BLaER1 treated with 17β-estradiol and CSF1 and Interleukin-3, amounts not matched to agents 10 nM and 100 nM (cell line): ENCODE data around the gene KDM1A.
"Not testable (repeated sequence)": the region's sequence is repeated elsewhere in the genome, so short reads cannot be mapped to it uniquely, and the experiment has no call there.

Source experiments
- H3K27ac ChIP-seq, 11 experiments: shearing (Covaris generic); formaldehyde crosslinking; 2 replicates each; pipeline ENCODE4 v1.8.1; 2022
- H3K27me3 ChIP-seq, 11 experiments: shearing (Covaris generic); formaldehyde crosslinking; 2 replicates each; pipeline ENCODE4 v1.8.1; 2022
- H3K36me3 ChIP-seq, 11 experiments: shearing (Covaris generic); formaldehyde crosslinking; 2 replicates each; pipeline ENCODE4 v1.8.1; 2022
- H3K4me1 ChIP-seq, 10 experiments: shearing (Covaris generic); formaldehyde crosslinking; 2 replicates each; pipeline ENCODE4 v1.8.1; 2022
- H3K4me2 ChIP-seq, 11 experiments: shearing (Covaris generic); formaldehyde crosslinking; 2 replicates each; pipeline ENCODE4 v1.8.1; 2022
- H3K4me3 ChIP-seq, 10 experiments: shearing (Covaris generic); formaldehyde crosslinking; 2 replicates each; pipeline ENCODE4 v1.8.1; 2022
- H3K9ac ChIP-seq, 11 experiments: shearing (Covaris generic); formaldehyde crosslinking; 2 replicates each; pipeline ENCODE4 v1.8.1; 2022
- H3K9me3 ChIP-seq, 11 experiments: shearing (Covaris generic); formaldehyde crosslinking; replicated peaks in 1 of 11; 2 replicates each; pipeline ENCODE4 v1.8.1; 2022
- H4K20me1 ChIP-seq, 11 experiments: shearing (Covaris generic); formaldehyde crosslinking; 2 replicates each; pipeline ENCODE4 v1.8.1; 2022
- Cebpa-rat ChIP-seq, 11 experiments: shearing (Covaris generic); IDR thresholded peaks; 2 replicates each; pipeline ENCODE4 v1.8.1; 2022

KDM1A gene

DNA sequence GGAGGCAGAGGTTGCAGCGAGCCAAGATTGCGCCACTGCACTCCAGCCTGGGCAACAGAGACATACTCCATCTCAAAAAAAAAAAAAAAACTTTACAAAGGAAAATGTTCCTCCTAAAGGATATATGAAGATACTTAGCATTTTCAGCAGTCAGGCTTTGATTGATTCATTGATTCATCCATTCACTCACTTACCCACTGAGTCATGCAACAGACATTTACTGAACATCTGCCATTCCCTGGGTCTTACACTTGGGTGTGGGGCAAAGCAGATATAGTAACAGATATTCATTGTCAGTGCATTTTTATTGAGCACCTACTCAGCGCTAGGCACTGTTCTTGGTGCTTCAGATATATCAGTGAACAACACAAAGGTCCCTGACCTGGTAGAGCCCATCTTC is 41.0 kb upstream of the KDM1A start:
- Histone ChIP-seq H3K4me3 (no peak overlapping the region), H3K27me3 (no peaks in the 10 kb centered on the region), H3K9ac (no peak overlapping the region), H3K4me1 (peaks cover 10 to 41% (median 23%) of the 10 kb centered on the region in 10 experiments), H3K27ac (no peak overlapping the region), H3K36me3 (no peaks in the 10 kb centered on the region), H3K4me2 (no peak overlapping the region), H4K20me1 (no peaks in the 10 kb centered on the region), H3K9me3 (no peaks in the 10 kb centered on the region)
- no peak for TF ChIP-seq Cebpa-rat (IDR thresholded peaks at IDR 0.05)

DNA sequence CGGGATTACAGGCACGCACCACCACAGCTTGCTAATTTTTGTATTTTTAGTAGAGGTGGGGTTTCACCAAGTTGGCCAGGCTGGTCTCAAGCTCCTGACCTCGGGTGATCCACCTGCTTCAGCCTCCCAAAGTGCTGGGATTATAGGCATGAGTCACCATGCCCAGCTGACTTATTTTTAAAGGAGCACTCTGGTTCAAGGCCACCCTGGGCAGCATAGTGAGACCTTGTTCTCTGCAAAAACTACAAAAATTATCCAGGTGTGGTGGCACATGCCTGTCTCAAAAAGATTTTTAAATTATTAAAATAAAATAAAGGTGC is 38.8 kb upstream of the KDM1A start:
- not testable (repeated sequence) for H3K27me3 ChIP-seq, H3K9me3 ChIP-seq, H3K27ac ChIP-seq, H3K36me3 ChIP-seq, H3K9ac ChIP-seq, H4K20me1 ChIP-seq, H3K4me3 ChIP-seq
- H3K4me1 ChIP-seq, result peaks cover 9 to 59% (median 41%) of the 10 kb centered on the region in 10 experiments
- H3K4me2 ChIP-seq, result peak overlapping the region in 3 of 11 experiments; percentile 36 to 50 (median 48); a peak in 5 of 22 replicates

DNA sequence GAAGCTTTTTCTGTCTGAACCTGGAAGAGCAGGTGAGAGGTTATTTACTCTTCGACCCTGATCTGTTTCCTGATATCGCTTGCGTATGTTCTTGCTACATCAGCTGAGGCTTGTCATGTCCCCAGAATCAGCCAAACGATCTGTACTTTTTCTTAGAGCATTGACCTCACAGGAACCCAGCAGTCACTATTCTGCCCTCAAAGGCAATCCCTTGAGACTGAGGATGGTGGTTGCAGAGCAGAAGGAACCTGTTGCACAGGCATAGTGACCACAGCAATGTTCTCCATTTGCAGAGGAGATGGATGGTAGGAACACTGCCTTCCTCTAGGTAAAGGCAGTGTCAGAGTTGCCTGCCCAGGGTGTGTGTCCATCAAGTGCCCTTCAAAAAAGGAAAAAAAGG is 35.3 kb upstream of the KDM1A start:
- no peaks in the 10 kb centered on the region for H4K20me1 ChIP-seq
- H3K27me3 ChIP-seq, result 0 out of 22 replicates have a peak, but pooled peaks cover 0 to 6% (median 0%) of the 10 kb centered on the region in 11 experiments
- peak overlapping the region in 3 of 11 experiments; percentile 35 to 64 (median 60); a peak in 4 of 22 replicates for H3K27ac ChIP-seq
- H3K4me3 ChIP-seq, result no peak overlapping the region
- peak in 6 of 11 experiments; percentile 21 to 74 (median 56); a peak in 7 of 22 replicates for TF ChIP-seq Cebpa-rat (IDR thresholded peaks at IDR 0.05)
- peak overlapping the region in 10 of 11 experiments; percentile 23 to 81 (median 70); a peak in 18 of 22 replicates for H3K4me2 ChIP-seq
- peak overlapping the region in 3 of 11 experiments; percentile 8 to 54 (median 39); a peak in 4 of 22 replicates for H3K9ac ChIP-seq
- H3K36me3 ChIP-seq, result no peaks in the 10 kb centered on the region
- H3K4me1 ChIP-seq, result peaks cover 0 to 48% (median 35%) of the 10 kb centered on the region in 10 experiments; a peak in 18 of 20 replicates
- H3K9me3 ChIP-seq, result peaks cover 0 to 5% (median 0%) of the 10 kb centered on the region in 11 experiments; a peak in 2 of 22 replicates

DNA sequence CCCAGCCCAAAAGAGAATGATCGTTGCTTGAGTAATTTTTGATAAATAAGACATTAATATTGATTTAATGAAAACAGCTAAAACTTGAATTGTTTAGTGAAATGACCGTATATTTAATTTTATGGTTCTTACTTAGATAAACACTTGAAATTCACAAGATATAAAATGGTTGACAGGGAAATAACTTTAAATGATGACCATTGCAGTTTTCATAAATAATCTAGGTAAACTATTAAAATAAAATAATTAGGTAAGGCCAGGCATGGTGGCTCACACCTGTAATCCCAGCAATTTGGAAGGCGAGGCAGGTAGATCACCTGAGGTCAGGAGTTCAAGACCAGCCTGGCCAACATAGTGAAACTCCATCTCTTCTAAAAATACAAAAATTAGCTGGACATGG is 26.9 kb upstream of the KDM1A start:
- H3K4me2 ChIP-seq, H3K36me3 ChIP-seq, H3K4me3 ChIP-seq, H3K27ac ChIP-seq, H3K9ac ChIP-seq, H3K4me1 ChIP-seq, H4K20me1 ChIP-seq, H3K27me3 ChIP-seq: not testable (repeated sequence)
- H3K9me3 ChIP-seq, result peaks cover 53 to 74% (median 72%) of the 10 kb centered on the region in 11 experiments

DNA sequence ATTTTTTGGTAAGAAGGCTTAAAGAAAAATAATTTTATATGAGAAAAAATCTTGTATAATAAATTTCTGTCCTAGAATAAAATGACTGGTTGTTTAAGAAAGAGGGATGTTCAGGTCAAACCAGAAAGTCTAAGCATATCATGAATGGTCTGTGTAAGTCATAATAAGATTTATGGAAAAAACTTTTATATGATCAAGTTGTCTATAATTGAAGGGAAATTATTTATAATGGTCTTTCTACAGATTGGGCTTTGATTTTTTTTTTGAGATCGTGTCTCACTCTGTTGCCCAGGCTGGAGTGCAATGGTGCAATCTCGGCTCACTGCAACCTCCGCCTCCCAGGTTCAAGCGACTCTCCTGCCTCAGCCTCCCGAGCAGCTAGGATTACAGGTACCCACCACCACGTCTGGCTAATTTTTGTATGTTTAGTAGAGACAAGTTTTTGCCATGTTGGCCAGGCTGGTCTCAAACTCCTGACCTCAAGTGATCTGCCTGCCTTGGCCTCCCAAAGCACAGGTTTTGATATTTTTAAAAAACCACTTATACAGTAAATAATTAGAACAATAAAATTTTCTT is 26.0 kb upstream of the KDM1A start:
- H3K9me3 ChIP-seq, result peaks cover 53 to 82% (median 74%) of the 10 kb centered on the region in 11 experiments
- H3K27me3 ChIP-seq, H3K4me1 ChIP-seq, H3K9ac ChIP-seq, H4K20me1 ChIP-seq, H3K27ac ChIP-seq, H3K4me3 ChIP-seq, H3K4me2 ChIP-seq, H3K36me3 ChIP-seq: not testable (repeated sequence)

DNA sequence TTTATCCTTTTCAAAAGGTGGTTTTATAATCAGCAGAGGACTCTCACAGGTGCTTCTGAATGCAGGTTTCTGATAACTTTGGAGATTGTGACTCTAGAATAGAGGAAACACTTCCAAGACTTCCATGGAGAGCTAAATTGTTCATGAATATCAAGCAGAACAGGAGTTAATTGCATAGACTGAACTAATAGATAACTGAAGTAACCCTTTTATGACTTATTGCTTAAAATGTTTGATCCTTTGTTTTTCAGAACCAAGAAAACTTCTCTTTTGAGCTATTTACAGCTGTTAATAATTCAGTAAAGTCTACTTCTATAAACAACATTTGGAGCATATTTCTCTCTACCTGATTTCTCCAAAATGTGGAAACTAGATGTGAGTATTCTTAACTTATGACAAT is 23.5 kb upstream of the KDM1A start:
- Histone ChIP-seq H3K27me3 (no peaks in the 10 kb centered on the region), H4K20me1 (no peaks in the 10 kb centered on the region), H3K9me3 (peaks cover 75 to 99% (median 90%) of the 10 kb centered on the region in 11 experiments), H3K36me3 (no peaks in the 10 kb centered on the region; a peak in 1 of 22 replicates), H3K9ac (no peak overlapping the region), H3K4me1 (no peaks in the 10 kb centered on the region), H3K27ac (no peak overlapping the region), H3K4me3 (no peak overlapping the region), H3K4me2 (no peak overlapping the region)
- no peak for TF ChIP-seq Cebpa-rat (IDR thresholded peaks at IDR 0.05)

DNA sequence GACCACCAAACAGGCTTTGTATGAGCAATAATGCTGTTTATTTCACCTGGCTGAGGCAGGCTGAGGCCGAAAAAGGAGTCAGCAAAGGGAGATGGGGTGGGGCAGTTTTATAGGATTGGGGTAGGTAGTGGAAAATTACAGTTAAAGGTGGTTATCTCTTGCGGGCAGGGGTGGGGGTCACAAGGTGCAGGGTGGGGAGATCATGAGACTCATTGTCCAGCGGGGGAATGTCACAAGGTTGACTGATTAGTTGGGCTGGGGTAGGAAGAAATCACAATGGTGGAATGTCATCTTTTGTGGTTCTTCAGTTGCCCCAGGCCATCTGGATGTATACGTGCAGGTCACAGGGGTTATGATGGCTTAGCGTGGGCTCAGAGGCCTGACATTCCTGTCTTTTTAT is 21.7 kb upstream of the KDM1A start:
- H3K36me3 ChIP-seq, H3K9ac ChIP-seq, H3K4me1 ChIP-seq, H4K20me1 ChIP-seq, H3K27me3 ChIP-seq, H3K27ac ChIP-seq, H3K4me2 ChIP-seq, H3K4me3 ChIP-seq: not testable (repeated sequence)
- H3K9me3 ChIP-seq, result peaks cover 72 to 93% (median 87%) of the 10 kb centered on the region in 11 experiments

DNA sequence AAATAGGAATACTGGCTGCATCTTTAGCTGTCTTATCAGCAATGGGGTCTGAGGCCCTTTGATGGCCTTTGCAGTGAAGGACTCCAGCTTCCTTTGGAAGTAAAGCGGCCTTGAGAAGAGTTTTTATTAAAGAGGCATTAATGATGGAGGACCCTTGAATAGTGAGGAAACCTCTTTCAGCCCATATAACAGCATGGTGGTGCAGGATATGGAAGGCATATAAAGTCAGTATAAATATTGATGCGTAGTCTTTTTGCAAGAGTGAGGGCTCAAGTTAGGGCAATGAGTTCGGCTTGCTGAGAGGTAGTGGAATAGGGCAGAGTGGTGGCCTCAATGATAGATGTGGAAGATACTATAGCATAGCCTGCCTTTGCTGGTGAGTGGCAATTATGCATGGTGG is 19.1 kb upstream of the KDM1A start:
- not testable (repeated sequence) for H3K27ac ChIP-seq, H3K4me1 ChIP-seq, H3K36me3 ChIP-seq, H3K27me3 ChIP-seq, H3K4me3 ChIP-seq, H4K20me1 ChIP-seq, H3K9ac ChIP-seq, H3K4me2 ChIP-seq
- H3K9me3 ChIP-seq, result peaks cover 46 to 74% (median 62%) of the 10 kb centered on the region in 11 experiments

DNA sequence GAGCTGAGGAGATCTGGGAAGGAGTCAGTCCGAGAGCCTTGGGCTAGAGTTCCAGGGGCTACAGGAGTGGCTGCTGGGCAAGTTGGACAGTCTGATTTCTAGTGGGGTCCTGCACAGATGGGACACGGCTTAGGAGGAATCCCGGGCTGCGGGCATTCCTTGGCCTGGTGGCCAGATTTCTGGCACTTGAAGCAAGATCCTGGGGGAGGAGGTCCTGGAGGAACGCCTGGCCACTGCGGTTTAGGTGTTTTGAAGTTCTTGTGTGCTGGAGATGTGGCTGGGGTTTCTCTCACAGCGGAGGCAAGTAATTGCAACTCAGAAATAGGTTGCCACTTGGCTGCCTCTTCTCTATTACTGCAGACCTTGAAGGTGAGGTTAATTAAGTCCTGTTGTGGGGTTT is 17.1 kb upstream of the KDM1A start:
- not testable (repeated sequence) for H3K4me2 ChIP-seq, H3K4me3 ChIP-seq, H3K9ac ChIP-seq, H4K20me1 ChIP-seq, H3K4me1 ChIP-seq, H3K27ac ChIP-seq, H3K36me3 ChIP-seq, H3K27me3 ChIP-seq
- peaks cover 28 to 53% (median 41%) of the 10 kb centered on the region in 11 experiments for H3K9me3 ChIP-seq

DNA sequence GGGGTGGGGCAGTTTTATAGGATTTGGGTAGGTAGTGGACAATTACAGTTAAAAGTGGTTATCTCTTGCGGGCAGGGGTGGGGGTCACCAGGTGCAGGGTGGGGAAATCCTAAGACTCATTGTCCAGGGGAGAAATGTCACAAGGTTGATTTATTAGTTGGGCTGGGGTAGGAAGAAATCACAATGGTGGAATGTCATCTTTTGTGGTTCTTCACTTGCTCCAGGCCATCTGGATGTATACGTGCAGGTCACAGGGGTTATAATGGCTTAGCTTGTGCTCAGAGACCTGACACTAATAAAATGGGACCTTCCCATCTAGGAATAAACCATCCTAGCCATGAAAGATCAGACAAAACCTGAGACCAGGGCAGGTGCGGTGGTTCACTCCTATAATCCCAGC is 15.2 kb upstream of the KDM1A start:
- peaks cover 19 to 37% (median 26%) of the 10 kb centered on the region in 11 experiments for H3K9me3 ChIP-seq
- H3K4me2 ChIP-seq, result no peak overlapping the region
- H3K27ac ChIP-seq, result no peak overlapping the region
- no peak overlapping the region for H3K9ac ChIP-seq
- no peak overlapping the region for H3K4me3 ChIP-seq
- H4K20me1 ChIP-seq, result no peaks in the 10 kb centered on the region
- H3K36me3 ChIP-seq, result no peaks in the 10 kb centered on the region
- no peaks in the 10 kb centered on the region for H3K4me1 ChIP-seq
- no peaks in the 10 kb centered on the region for H3K27me3 ChIP-seq
- TF ChIP-seq Cebpa-rat (IDR thresholded peaks at IDR 0.05), result no peak

DNA sequence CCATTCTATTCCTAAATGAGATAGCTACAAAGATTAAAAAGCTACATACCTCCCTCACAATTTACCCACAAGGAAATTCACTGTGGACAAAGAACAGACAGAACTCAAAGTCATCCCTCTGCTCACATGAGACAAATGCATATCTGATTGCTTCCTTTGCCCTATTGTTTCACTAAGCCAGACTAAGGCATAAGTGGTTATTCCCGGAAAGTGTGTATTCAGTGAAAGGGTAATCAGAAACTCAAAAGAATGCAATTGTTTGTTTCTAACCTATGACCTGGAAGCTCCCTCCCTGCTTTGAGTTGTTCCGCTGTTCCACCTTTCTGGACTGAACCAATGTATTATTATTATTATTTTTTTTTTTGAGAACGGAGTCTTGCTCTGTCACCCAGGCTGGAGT is 14.5 kb upstream of the KDM1A start:
- H3K27me3 ChIP-seq, H3K4me2 ChIP-seq, H3K36me3 ChIP-seq, H3K4me1 ChIP-seq, H3K4me3 ChIP-seq, H4K20me1 ChIP-seq, H3K27ac ChIP-seq, H3K9ac ChIP-seq: not testable (repeated sequence)
- peaks cover 15 to 30% (median 19%) of the 10 kb centered on the region in 11 experiments for H3K9me3 ChIP-seq
